WTC11 (cell line): ENCODE measurements around the gene ARHGEF1.

Experiments used
- JUN ChIP-seq: sonication (generic); formaldehyde crosslinking; IDR thresholded peaks from 2 replicates; pipeline ENCODE4 v1.8.0; 2023; ENCODE audit warnings: mild to moderate bottlenecking, missing genetic modification reagents
- NFYB ChIP-seq: sonication (generic); formaldehyde crosslinking; conservative IDR thresholded peaks from 2 replicates; pipeline ENCODE4 v1.8.0; 2022; ENCODE audit warnings: low read depth, missing genetic modification reagents
- TF ChIP-seq, protein P1 (sequence below): fragments of 200-600 bp; IDR thresholded peaks from 2 replicates; pipeline ENCODE4 v1.8.0; 2022; ENCODE audit warnings: antibody characterized with exemption
- TF ChIP-seq, protein P2 (sequence below): sonication (generic); formaldehyde crosslinking; IDR thresholded peaks from 2 replicates; pipeline ENCODE4 v1.8.0; 2022; ENCODE audit warnings: mild to moderate bottlenecking, missing genetic modification reagents

DNA sequence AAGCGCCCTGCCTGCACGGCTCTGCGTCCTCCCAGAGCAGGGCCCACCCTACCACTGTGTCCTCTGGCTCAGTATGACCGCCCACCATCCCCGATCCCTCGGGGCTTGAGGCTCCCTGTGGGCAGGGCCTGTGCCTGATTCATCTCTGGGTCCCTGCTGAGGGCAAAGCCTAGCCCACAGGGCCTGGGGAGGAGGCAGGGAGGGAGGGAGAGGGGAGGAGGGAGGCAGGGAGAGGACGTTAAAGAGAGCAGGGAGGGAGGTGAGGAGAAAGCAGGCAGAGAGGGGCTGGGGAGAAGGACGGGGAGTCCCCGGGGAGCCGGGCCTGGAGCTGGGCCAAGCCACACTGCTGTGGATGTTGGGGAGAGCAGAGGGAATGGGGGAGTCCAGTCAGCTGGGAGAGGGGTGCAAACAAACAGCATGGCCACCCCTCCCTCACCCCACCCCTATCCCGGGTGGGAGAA is 49.3 kb downstream of the ARHGEF1 start:
- TF ChIP-seq, protein P1, sequence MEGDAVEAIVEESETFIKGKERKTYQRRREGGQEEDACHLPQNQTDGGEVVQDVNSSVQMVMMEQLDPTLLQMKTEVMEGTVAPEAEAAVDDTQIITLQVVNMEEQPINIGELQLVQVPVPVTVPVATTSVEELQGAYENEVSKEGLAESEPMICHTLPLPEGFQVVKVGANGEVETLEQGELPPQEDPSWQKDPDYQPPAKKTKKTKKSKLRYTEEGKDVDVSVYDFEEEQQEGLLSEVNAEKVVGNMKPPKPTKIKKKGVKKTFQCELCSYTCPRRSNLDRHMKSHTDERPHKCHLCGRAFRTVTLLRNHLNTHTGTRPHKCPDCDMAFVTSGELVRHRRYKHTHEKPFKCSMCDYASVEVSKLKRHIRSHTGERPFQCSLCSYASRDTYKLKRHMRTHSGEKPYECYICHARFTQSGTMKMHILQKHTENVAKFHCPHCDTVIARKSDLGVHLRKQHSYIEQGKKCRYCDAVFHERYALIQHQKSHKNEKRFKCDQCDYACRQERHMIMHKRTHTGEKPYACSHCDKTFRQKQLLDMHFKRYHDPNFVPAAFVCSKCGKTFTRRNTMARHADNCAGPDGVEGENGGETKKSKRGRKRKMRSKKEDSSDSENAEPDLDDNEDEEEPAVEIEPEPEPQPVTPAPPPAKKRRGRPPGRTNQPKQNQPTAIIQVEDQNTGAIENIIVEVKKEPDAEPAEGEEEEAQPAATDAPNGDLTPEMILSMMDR = no peak
- no peak for TF ChIP-seq NFYB (CRISPR knock-in tag)
- TF ChIP-seq JUN (CRISPR knock-in tag) = no peak
- TF ChIP-seq, protein P2, sequence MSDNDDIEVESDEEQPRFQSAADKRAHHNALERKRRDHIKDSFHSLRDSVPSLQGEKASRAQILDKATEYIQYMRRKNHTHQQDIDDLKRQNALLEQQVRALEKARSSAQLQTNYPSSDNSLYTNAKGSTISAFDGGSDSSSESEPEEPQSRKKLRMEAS (CRISPR knock-in tag) = no peak
